Panc1 (cell line): ENCODE results near the gene PCDH1. TPM values are rescaled to one million over a fixed set of nuclear protein-coding genes. Genes with fewer than 3 reads are reported as not detected.

ENCODE experiments used
- ATAC-seq: fragments of 200-7000 bp; cut with Tn5 transposase; 2 replicates; pipeline ENCODE4 v1.9.1; 2020; ENCODE audit warnings: mild to moderate bottlenecking, moderate library complexity
- BruUV-seq: library from RNA; stranded (reverse); fragments of 400-500 nt; replicated peaks from 2 replicates; lab custom pipeline; 2021; lab: Mats Ljungman, UMichigan
- CTCF ChIA-PET: fragments of 300-600 bp; sonication (Branson Sonifier 250); formaldehyde crosslinking; loops from one replicate; lab custom pipeline; 2022; ENCODE audit warnings: antibody characterized with exemption; lab: Charles Lee
- POLR2A ChIA-PET: fragments of 300-600 bp; sonication (Branson Sonifier 250); formaldehyde crosslinking; loops from one replicate; lab custom pipeline; 2022; ENCODE audit warnings: antibody characterized with exemption; lab: Charles Lee
- DNase-seq: peaks from one replicate; pipeline ENCODE4 v3.0.0-alpha.2; 2010; ENCODE audit warnings: low read depth, low spot score
- H3K27ac ChIP-seq: 2 replicates; pipeline ENCODE4 v1.5.1; 2011; ENCODE audit warnings: mild to moderate bottlenecking, low read length, inconsistent platforms
- H3K27me3 ChIP-seq: fragments of 200-500 bp; sonication (Bioruptor generic); 2 replicates; pipeline ENCODE4 v1.6.0; 2014; ENCODE audit warnings: low read length, inconsistent platforms; ENCODE audit not compliant: control insufficient read depth, insufficient read depth
- H3K36me3 ChIP-seq: fragments of 200-500 bp; sonication (Bioruptor generic); 2 replicates; pipeline ENCODE4 v1.5.1; 2014; ENCODE audit warnings: inconsistent platforms, mild to moderate bottlenecking, low read length, moderate library complexity; ENCODE audit not compliant: control insufficient read depth, insufficient read depth
- H3K4me1 ChIP-seq: 2 replicates; pipeline ENCODE4 v1.5.1; 2011; ENCODE audit warnings: inconsistent platforms, mild to moderate bottlenecking, low read length, moderate library complexity; ENCODE audit not compliant: control insufficient read depth, insufficient read depth
- H3K4me3 ChIP-seq, 2 experiments: 2 replicates each; pipeline ENCODE4 v1.5.1; 2011 to 2012; ENCODE audit warnings: low read depth in 2 of 2, low read length in 2 of 2, mild to moderate bottlenecking in 2 of 2, inconsistent platforms in 1 of 2, moderate library complexity in 1 of 2
- H3K9me3 ChIP-seq: fragments of 200-500 bp; sonication (Bioruptor generic); 2 replicates; pipeline ENCODE4 v1.5.1; 2014; ENCODE audit warnings: low read depth, mild to moderate bottlenecking, inconsistent platforms, low read length, moderate library complexity; ENCODE audit not compliant: control insufficient read depth, insufficient read depth
- CTCF ChIP-seq: fragments of 450-650 bp; IDR thresholded peaks from 2 replicates; pipeline ENCODE4 v1.5.1; 2017; ENCODE audit warnings: mild to moderate bottlenecking
- POLR2AphosphoS5 ChIP-seq: IDR thresholded peaks from 2 replicates; pipeline ENCODE4 v1.6.1; 2012; ENCODE audit warnings: mild to moderate bottlenecking, low read depth, low read length, moderate library complexity
- SIN3A ChIP-seq: IDR thresholded peaks from 2 replicates; pipeline ENCODE4 v1.6.1; 2012; ENCODE audit warnings: low read depth, mild to moderate bottlenecking, low read length, moderate library complexity, borderline replicate concordance; ENCODE audit not compliant: insufficient read depth
- TCF7L2 ChIP-seq: IDR thresholded peaks from 2 replicates; pipeline ENCODE4 v1.6.1; 2011; ENCODE audit warnings: mild to moderate bottlenecking, low read depth, low read length, inconsistent platforms
- in situ Hi-C: cut with HindIII; loops from 2 replicates; pipeline ENCODE4 v1.10.0; 2016; ENCODE audit warnings: low sequenced_read_pairs, low pct_unique_long_range_greater_than_20kb
- intact Hi-C: fragments of 100-400 bp; cut with micrococcal nuclease; formaldehyde crosslinking; loops from one replicate; pipeline ENCODE4 v1.10.0; 2022; ENCODE audit not compliant: unreplicated experiment
- total RNA-seq: library from RNA; stranded (reverse); gene quantifications from one replicate; pipeline ENCODE4 v1.2.1, GENCODE V29; 2021; ENCODE audit not compliant: unreplicated experiment
- TF ChIP-seq, protein P1 (sequence below), 2 experiments: IDR thresholded peaks; 2 replicates each; pipeline ENCODE4 v1.6.1; 2011 to 2012; ENCODE audit warnings: low read depth in 2 of 2, control low read depth in 1 of 2, low read length in 1 of 2, mild to moderate bottlenecking in 1 of 2, moderate library complexity in 1 of 2; ENCODE audit not compliant: insufficient read depth in 1 of 2

Gene PCDH1
- total RNA-seq, 1 experiment from 2014 or later, result 9.0 TPM

- CTCF ChIA-PET, result no interaction called here
- ATAC-seq, result no peak
- H3K4me3 ChIP-seq, result no peak overlapping the region
- no peak for DNase-seq
- TF ChIP-seq, protein P1, sequence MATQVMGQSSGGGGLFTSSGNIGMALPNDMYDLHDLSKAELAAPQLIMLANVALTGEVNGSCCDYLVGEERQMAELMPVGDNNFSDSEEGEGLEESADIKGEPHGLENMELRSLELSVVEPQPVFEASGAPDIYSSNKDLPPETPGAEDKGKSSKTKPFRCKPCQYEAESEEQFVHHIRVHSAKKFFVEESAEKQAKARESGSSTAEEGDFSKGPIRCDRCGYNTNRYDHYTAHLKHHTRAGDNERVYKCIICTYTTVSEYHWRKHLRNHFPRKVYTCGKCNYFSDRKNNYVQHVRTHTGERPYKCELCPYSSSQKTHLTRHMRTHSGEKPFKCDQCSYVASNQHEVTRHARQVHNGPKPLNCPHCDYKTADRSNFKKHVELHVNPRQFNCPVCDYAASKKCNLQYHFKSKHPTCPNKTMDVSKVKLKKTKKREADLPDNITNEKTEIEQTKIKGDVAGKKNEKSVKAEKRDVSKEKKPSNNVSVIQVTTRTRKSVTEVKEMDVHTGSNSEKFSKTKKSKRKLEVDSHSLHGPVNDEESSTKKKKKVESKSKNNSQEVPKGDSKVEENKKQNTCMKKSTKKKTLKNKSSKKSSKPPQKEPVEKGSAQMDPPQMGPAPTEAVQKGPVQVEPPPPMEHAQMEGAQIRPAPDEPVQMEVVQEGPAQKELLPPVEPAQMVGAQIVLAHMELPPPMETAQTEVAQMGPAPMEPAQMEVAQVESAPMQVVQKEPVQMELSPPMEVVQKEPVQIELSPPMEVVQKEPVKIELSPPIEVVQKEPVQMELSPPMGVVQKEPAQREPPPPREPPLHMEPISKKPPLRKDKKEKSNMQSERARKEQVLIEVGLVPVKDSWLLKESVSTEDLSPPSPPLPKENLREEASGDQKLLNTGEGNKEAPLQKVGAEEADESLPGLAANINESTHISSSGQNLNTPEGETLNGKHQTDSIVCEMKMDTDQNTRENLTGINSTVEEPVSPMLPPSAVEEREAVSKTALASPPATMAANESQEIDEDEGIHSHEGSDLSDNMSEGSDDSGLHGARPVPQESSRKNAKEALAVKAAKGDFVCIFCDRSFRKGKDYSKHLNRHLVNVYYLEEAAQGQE (IDR thresholded peaks at IDR 0.05; ENCODE audit: insufficient read depth in 1 of 2, low read depth in 2 of 2, low read length in 1 of 2), result no peak
- TF ChIP-seq POLR2AphosphoS5 (no peak), TCF7L2 (no peak), SIN3A (no peak), CTCF (no peak)
- no peak overlapping the region for H3K27ac ChIP-seq
- H3K9me3 ChIP-seq, result no peaks in the 10 kb centered on the region
- H3K4me1 ChIP-seq, result no peaks in the 10 kb centered on the region
- POLR2A ChIA-PET, result interaction anchor here (0.5 kb wide), 1 partner anchor 101 kb away, joined by 3 read pairs; no protein-coding TSS in a partner anchor
- BruUV-seq, result no TSS peak
- intact Hi-C loops, result no loop called here
- in situ Hi-C loops, result no loop called here
- peaks cover 10% of the 10 kb centered on the region; the same call in 1 of the 2 replicates for H3K27me3 ChIP-seq
- no peaks in the 10 kb centered on the region for H3K36me3 ChIP-seq
Observed at GRCh38 chr5:141804475-141804874, 73.7 kb downstream of the PCDH1 start.

Other genes with a start within 250 kb of the PCDH1 start
- gene HDAC3, start 241.6 kb downstream of the PCDH1 start, total RNA-seq, result 75.5 TPM
- 13.3 TPM for gene RELL2, start 241.4 kb downstream of the PCDH1 start, total RNA-seq
- 32.8 TPM for gene FCHSD1, start 227.0 kb downstream of the PCDH1 start, total RNA-seq
- gene ARAP3, start 196.2 kb downstream of the PCDH1 start, total RNA-seq, result 2.5 TPM
- 78.4 TPM for gene DELE1, start 45.5 kb upstream of the PCDH1 start, total RNA-seq
- gene PCDH12, start 79.8 kb upstream of the PCDH1 start, total RNA-seq, result not detected
- 72.1 TPM for gene RNF14, start 90.7 kb upstream of the PCDH1 start, total RNA-seq
- 99.9 TPM for gene GNPDA1, start 134.6 kb upstream of the PCDH1 start, total RNA-seq
- 40.9 TPM for gene NDFIP1, start 230.4 kb upstream of the PCDH1 start, total RNA-seq